ENCODE measurements around the gene FOXG1.

The FOXG1 gene

DNA sequence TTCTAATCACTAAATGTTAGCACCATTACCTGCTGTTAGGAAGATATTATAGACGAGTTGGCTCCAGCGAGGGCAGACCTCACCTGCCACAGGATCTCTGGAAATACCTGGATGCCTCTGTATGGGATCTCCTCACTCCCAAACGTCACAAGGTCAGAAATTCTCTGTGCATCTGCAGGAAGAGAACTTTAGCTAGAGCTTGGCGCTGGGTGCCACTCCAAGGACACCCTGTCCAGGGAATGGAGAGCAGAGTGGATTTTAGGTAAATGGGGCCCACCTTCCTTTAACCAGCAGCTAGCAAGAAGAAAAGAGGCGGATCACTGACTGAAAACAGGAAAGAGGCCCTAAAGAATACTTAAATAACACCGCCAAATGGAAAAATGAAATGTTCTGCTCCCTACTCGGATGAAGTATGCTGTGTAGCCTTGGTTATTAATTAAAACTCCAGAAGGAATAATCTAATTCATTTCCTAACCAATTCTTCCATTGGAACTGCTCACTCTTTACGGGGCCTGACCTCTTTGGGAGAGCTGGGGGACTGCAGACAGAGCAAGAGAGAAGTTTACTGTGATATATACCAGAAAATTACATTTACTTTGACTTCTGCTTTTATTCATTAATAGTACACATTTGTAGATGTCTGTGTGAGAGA, 4.2 kb upstream of the FOXG1 start:
- no peak for FAIRE-seq

DNA sequence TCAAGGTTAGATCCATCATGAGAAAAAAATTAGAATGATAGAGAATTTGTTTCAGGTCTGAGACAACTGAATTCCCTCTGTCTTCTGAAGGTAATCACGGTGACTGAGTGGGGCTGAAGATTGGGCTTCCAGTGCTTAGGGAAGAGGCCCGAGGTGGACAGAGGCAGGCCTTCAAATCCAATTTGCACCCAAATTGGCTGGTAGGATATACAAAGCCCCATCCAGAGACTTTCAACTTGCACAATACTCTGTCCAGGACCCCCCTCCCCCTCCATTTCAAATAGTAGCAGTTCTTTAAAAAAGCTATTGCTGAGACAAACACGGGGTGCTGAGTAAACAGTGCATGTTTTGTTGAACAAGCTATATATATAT, 3.6 kb upstream of the FOXG1 start:
- no peak for FAIRE-seq

DNA sequence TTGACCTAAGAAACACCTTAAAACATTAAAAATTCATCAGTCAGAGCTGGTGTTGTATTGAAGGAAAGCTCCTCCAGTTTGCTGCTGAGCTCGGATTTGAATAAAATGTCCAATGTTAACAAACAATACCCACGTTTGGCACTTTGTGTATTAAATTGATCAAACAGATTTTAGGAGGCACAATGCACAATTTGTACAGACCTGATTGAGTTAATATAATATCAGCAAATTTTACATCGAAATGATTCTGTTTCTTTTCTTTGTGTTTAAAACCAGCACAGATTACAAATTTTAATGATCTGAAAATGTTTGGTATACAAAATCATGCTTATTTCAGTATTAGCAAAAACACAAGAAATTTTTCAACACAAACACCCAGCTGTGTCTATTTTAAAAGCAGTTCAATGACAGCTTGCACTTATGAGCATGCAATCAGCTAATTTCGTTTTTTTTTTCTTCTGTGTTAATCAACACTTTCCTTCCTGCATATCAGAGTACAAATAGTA, 2.8 kb upstream of the FOXG1 start:
- FAIRE-seq = no peak

DNA sequence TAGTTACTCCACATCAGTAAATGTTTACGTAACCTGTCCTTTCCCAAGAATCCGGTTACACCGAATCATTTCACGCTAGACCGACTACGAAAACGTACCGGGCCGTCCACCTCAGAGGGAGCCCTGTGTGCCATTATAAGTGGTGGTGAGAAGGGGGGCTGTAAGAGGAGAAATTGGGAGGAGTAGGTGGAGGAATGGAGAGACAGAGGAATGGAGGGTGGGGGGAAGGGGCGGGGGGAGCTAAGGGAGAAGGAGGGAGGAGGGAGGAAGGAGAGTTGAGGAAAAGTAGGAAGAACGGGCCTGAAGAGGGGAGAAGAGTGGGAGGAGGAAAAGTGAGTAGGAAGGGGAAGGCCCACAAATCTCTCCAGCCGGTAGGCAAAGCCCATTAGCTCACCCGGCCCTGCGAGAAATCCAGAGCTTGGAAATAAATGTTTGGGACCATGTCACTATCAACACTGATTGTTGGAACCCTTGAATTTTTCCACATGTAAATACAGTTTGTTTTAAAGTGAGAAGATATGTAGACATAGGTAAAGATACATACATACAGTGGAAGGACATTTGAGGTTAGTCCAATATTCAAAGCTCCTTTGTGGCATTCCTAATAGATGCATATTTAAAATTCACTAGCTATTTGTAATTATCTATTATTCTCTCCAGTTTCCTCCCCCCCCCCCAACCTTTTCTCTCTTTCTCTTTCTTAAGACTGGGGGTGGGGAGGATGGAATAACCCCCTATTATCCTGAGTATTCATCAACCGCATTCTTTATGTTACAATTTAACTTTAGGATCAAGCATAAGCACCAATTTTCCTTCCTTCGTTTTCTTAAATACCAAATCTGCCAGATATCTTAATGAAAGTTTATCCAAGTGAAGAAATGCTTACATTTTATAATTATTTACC, 2.1 kb upstream of the FOXG1 start:
- no peak for FAIRE-seq

DNA sequence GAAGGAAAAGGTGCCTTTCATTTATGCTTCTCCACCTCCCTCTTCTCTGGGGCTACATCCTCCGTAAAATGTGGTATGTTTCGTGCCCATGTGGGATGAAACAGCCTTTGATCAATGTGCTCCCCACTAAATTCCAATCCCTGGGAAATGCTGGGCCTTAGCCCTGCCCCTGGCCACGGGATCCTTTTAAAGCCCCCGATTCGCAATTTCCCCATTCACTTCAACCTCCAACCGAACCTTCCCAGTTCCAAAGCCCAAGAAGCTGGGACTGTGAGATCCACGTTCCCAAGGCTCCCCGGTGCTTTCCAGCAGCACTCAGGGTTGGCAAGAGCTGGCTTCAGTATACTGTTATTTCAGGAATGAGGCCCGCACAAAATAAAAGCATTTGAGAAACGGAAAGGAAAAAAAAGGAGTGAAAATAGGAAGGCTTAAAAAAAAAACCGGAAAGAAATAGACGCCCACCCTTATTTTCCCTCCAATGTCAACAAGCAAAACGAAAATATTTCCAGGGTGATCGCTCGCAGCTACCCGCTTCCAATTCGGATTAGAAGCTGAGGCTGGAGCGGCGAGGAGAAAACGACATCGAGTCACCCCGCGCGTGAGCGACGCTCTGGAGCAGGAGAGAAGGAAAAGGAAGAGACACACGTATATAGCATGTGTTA, 1.3 kb upstream of the FOXG1 start:
- FAIRE-seq = no peak

DNA sequence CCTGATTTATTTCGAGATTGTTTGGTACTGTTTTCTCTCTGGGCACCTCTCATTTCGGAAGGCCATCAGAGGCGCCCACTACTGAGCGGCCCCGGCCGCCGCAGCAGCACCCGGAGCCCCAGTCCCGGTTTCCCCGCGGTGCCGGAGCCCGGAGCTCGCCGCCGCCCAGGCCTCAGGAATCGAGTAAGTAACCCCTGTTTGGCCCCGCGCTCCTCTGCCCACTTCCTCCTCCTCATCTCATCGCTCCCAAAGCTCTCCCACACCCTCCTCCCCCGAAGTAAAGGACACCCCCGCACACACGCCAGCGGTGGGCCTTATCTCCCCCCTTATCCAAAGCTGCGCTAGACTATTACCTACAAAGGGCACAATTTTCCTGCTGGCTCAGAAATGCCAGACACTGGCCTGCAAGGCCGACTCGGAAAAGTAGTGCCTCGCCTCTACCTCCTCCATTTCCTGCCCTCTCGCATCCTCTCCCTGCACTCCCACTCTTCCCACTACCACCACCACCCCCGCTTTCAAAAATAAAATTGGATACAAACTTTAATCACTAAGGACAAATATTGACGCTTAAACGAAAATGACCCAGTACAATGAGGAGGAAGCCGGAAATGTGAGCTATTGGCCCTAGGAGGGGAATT, 637 bp upstream of the FOXG1 start:
- FAIRE-seq = no peak

DNA sequence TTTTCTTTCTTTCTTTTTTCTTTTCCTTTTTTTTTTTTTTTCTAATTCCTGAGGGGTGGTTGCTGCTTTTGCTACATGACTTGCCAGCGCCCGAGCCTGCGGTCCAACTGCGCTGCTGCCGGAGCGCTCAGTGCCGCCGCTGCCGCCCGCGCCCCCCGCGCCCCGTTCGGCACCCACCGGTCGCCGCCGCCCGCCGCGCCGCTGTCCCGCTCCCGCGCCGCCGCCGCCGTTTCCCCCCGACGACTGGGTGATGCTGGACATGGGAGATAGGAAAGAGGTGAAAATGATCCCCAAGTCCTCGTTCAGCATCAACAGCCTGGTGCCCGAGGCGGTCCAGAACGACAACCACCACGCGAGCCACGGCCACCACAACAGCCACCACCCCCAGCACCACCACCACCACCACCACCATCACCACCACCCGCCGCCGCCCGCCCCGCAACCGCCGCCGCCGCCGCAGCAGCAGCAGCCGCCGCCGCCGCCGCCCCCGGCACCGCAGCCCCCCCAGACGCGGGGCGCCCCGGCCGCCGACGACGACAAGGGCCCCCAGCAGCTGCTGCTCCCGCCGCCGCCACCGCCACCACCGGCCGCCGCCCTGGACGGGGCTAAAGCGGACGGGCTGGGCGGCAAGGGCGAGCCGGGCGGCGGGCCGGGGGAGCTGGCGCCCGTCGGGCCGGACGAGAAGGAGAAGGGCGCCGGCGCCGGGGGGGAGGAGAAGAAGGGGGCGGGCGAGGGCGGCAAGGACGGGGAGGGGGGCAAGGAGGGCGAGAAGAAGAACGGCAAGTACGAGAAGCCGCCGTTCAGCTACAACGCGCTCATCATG, 654 bp downstream of the FOXG1 start:
- no peak for FAIRE-seq

DNA sequence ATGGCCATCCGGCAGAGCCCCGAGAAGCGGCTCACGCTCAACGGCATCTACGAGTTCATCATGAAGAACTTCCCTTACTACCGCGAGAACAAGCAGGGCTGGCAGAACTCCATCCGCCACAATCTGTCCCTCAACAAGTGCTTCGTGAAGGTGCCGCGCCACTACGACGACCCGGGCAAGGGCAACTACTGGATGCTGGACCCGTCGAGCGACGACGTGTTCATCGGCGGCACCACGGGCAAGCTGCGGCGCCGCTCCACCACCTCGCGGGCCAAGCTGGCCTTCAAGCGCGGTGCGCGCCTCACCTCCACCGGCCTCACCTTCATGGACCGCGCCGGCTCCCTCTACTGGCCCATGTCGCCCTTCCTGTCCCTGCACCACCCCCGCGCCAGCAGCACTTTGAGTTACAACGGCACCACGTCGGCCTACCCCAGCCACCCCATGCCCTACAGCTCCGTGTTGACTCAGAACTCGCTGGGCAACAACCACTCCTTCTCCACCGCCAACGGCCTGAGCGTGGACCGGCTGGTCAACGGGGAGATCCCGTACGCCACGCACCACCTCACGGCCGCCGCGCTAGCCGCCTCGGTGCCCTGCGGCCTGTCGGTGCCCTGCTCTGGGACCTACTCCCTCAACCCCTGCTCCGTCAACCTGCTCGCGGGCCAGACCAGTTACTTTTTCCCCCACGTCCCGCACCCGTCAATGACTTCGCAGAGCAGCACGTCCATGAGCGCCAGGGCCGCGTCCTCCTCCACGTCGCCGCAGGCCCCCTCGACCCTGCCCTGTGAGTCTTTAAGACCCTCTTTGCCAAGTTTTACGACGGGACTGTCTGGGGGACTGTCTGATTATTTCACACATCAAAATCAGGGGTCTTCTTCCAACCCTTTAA, 1.5 kb downstream of the FOXG1 start:
- no peak for FAIRE-seq

DNA sequence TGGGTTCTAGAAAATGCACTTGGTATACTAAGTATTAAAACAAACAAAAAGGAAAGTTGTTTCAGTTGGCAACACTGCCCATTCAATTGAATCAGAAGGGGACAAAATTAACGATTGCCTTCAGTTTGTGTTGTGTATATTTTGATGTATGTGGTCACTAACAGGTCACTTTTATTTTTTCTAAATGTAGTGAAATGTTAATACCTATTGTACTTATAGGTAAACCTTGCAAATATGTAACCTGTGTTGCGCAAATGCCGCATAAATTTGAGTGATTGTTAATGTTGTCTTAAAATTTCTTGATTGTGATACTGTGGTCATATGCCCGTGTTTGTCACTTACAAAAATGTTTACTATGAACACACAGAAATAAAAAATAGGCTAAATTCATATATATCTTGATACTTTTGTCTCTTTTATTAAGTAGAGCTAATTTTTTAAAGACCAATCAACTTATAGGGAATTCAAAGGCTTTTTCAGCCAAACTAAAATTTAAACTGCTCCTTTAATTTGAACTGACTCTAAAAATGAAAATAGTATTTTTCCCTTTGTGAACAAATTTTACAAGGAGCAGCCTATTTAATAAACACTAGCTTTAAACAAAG, 2.8 kb downstream of the FOXG1 start:
- FAIRE-seq = no peak

DNA sequence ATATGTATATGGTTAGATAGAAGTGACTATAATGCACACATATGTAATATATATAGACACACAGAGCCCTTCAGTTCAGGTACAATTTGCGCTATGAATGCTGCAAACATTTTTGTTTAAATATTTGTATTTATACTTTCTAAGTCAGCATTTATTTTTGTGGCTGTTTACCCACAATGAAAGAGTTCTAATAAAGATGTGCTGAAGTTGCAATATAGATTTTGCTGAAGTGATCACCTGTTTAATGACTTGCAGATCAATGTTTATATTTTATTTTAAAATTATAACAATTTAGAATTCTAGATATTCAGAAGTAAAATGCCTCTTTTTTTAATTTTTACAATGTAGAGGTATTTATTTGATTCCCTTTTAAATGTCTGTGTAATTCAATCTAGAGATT, 3.5 kb downstream of the FOXG1 start:
- no peak for FAIRE-seq

DNA sequence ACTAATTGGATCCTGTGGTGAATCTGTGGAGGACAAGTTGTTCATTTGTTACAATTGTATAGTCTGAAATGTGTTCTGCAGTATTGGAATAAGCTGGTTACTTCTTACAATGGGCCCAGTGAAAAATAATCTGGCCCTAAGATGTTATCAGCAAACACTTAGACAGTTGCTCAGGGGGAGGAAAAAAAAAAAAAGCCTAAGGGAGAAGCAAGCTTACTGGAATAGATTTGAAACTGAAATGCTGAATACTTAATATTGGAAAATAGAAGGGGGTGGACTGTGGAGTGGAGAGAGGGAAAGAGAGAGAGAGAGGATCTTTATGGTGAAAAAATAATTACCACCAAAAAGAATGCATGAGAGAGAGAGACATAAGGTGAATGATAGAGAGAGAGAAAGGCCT, 4.0 kb downstream of the FOXG1 start:
- FAIRE-seq = no peak

DNA sequence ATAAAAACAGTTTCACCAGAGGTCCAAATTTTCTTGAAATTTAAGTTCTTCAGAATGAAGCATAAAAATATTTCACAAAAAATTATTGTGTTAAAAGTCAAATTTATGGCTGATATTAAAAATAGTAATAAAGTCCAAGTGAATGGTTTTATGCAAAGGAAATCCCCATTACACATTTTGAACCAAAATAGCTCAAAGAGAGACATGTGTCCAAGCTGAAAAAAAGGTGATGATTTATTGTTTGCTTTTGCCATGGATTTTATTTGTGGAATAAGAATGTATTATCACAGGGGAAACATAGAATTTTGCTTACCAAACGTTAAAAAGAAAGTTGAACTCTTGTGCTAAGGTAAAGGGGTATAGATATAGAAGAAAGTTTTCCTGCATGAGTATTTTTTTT, 4.6 kb downstream of the FOXG1 start:
- no peak for FAIRE-seq

DNA sequence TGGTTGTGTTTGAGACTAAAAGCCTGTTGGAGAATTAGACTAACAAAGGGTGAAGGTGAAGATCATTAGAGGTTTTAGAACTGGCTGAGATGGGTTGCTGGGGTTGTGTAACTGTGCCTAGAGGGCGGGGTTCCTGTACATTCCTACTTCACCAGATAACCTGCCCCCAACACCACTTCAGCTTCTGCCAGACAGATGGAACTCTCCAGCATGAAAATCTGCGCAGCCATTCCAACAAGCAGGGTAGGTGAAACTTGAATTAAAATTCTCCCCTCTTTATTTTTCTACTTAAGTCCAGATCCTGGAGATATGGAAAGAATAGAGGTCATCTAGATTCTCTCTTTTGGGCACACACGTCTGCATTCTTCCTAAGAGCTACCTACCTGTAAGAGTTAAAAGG, 6.0 kb downstream of the FOXG1 start:
- no peak for FAIRE-seq

DNA sequence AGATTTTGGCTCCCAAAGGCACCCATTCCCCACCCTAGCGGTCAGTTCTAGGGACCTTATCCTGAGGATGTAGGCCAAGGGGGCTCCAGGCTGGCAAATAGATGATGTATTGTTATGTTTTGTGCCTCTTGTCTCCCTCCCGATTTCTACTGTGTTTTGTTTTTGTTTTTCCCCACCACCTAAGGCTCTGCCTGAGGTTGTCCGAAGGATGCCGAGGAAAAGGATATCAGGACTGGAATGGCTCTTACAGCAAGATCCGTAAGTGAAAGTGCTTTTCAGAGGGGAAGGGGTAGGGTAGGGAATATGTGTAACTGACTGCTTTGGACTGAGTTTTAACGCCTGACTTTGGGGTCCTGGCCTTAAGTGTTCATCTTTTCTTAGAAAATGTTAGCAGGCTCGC, 6.6 kb downstream of the FOXG1 start:
- FAIRE-seq = no peak

DNA sequence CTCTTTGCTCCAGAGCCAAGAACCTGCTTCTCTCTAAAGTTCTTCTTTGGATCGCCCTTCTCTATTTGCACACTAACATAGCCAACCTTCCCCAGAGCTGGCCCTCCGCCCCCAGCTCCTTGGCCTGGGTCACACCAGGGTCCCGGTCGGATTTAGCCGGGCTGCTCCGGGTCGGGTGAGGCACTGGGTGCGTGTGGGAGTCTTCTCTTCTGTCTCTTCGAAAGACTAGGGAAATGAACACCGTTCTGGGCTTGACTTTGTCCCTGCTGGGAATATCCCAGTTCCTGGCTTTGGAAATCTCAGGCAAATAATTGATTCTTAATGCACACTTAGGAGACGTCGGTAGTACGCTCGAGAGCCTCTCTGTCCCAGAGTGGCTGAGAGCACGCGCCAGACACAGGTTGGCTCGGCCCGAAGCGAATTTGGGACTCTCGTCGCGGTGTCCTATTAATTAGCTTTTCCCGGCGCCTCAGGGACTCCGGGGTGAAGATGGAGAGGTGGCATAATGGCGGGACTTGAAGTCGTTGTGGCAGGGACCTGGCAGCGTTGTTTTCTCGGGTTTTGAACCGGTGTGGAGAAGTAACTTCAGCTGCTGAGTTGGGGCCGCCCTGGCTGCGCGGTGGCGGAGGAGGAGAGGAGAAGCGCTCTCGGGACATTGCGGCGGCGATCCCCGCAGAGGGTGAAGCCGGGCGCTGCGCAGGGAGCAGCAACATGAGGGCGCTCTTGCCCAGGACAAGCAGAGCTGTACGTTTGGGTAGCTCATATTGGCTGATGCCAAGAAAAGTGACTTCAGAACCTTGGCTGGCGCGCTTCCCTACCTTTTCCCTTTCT, 7.5 kb downstream of the FOXG1 start:
- no peak for FAIRE-seq

DNA sequence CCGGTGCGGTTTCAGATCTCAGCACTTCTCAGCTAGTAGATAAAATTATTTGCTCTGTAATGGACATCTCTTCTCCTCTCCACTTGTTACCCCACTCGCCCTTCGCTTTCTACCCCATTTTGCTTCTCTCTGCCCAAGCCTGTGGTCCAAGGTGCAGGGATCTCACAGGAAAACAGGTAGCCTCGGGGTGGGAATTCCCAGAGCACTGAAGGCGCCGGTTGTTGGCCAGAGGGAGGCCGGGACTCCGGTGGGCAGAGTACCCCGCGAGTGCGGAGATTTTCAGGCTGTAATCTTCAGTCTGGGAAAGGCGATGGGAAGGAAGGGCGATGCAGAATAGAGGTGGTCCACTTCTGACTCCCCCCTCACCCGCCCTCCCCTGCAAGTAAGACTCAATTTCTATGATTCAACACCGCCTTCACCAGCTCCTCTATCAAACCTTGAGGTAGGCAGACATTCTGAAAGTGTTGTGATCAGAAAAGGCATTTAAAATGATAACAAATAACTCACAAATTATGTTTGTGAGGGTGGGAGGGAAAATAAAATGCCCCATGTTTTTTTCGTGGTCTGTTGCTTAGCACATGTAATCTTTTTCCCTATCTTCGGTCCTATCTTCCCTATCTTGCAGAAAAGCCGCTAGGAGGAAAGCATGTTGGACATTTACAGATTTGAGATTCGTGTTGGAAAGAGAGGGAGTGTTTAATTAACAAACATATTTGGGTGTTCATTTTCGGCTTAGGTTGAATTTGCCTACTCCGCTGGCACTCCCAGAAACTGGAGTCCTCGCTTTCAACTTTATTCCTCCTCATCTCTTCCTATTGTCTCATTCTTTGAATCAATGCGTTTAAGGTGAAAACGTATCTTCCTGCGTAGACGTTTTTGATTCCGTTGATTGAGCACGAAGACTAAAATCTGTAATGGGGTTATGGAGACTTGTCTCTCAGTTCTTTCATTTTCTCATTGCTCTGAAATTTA, 8.5 kb downstream of the FOXG1 start:
- no peak for FAIRE-seq

DNA sequence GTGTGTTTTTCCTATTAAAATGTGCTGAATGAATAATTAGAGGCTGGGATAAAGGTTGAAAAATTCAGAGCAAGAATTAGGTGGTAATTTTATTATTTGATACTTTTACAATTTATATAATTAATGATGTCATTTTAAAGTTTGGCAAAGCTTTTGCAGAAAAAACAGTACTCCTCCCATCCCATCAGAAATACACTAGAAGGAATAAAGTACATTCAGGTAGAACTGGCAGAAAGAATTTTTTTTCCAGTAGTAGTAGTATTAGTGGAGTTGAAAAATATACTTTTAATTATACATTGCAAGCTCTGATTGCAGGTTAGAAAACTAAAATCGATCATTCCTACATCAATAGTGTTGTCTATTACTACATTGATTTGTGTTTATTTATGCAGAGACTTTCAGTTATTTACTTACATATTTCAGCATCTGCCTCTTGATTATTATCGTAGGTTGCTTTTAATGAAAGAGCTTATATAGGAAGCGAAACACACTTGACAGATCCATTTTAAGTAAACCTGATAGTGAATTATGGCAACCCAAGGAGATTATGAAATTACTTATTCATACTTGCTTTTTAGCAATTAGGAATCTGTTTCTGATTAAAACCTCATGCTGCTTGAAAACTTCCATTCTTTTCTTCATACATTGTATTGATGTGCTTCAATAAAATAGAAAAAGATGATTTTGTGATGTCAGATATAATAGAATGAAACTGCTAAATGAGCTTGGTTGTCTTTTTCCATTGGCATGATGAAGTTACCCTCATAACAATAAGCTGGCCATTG, 10.1 kb downstream of the FOXG1 start:
- FAIRE-seq = no peak

Measured in colon (tissue), 2 donors.